ENCODE data around the gene CYB5B. TPM values are rescaled to one million over a fixed set of nuclear protein-coding genes. Genes with fewer than 3 reads are reported as not detected.
"Not testable (repeated sequence)": the region's sequence is repeated elsewhere in the genome, so short reads cannot be mapped to it uniquely, and the experiment has no call there.

Gene CYB5B
- total and polyA plus RNA-seq, 12 donors = 53.8 to 84.2 (median 71.7) TPM

GRCh38 chr16:69438465-69438864 is 14.0 kb downstream of the CYB5B start:
- Histone ChIP-seq H3K27ac (no peak overlapping the region), H3K36me3 (peaks cover 0 to 24% (median 4%) of the 10 kb centered on the region in 9 donors), H3K9me3 (no peaks in the 10 kb centered on the region), H3K27me3 (no peaks in the 10 kb centered on the region), H3K4me1 (peaks cover 0 to 38% (median 23%) of the 10 kb centered on the region in 9 donors), H3K4me3 (no peak overlapping the region)
- TF ChIP-seq, protein P1, sequence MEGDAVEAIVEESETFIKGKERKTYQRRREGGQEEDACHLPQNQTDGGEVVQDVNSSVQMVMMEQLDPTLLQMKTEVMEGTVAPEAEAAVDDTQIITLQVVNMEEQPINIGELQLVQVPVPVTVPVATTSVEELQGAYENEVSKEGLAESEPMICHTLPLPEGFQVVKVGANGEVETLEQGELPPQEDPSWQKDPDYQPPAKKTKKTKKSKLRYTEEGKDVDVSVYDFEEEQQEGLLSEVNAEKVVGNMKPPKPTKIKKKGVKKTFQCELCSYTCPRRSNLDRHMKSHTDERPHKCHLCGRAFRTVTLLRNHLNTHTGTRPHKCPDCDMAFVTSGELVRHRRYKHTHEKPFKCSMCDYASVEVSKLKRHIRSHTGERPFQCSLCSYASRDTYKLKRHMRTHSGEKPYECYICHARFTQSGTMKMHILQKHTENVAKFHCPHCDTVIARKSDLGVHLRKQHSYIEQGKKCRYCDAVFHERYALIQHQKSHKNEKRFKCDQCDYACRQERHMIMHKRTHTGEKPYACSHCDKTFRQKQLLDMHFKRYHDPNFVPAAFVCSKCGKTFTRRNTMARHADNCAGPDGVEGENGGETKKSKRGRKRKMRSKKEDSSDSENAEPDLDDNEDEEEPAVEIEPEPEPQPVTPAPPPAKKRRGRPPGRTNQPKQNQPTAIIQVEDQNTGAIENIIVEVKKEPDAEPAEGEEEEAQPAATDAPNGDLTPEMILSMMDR (IDR thresholded peaks at IDR 0.05) = no peak
- intact Hi-C loops (cut with DNase I) = no loop called here
- DNase-seq (no peak), ATAC-seq (no peak)
- 89 to 94% methylated on average over 3 of the region's 3 CpGs for WGBS, 2 donors

GRCh38 chr16:69440250-69440649 is 15.8 kb downstream of the CYB5B start:
- peaks cover 0 to 55% (median 40%) of the 10 kb centered on the region in 9 donors for H3K4me1 ChIP-seq
- DNase-seq (no peak), ATAC-seq (no peak)
- H3K9me3 ChIP-seq = no peaks in the 10 kb centered on the region
- TF ChIP-seq, protein P1 (IDR thresholded peaks at IDR 0.05) = no peak
- peaks cover 0 to 17% (median 0%) of the 10 kb centered on the region in 9 donors for H3K36me3 ChIP-seq
- H3K27me3 ChIP-seq = no peaks in the 10 kb centered on the region
- no peak overlapping the region for H3K4me3 ChIP-seq
- whole genome bisulfite sequencing, 2 donors = 38 to 80% methylated on average over 1 of the region's 1 CpG
- intact Hi-C loops (cut with DNase I) = no loop called here
- H3K27ac ChIP-seq = no peak overlapping the region

- H3K9me3 ChIP-seq; H3K27ac ChIP-seq; ATAC-seq; H3K4me3 ChIP-seq; H3K27me3 ChIP-seq; intact Hi-C loops (cut with DNase I); DNase-seq: not testable (repeated sequence)
- peaks cover 0 to 58% (median 44%) of the 10 kb centered on the region in 9 donors for H3K4me1 ChIP-seq
- H3K36me3 ChIP-seq = peaks cover 0 to 11% (median 0%) of the 10 kb centered on the region in 9 donors
- WGBS, 2 donors = 97 to 99% methylated on average over 7 of the region's 7 CpGs
These were observed 16.6 kb downstream of the CYB5B start for GRCh38 chr16:69441030-69441429.

GRCh38 chr16:69443927-69444631 is 19.7 kb downstream of the CYB5B start:
- Histone ChIP-seq H3K4me3 (peak overlapping the region in 8 of 10 donors; percentile 18 to 42 (median 34)), H3K27ac (peak overlapping the region; percentile 57 to 95 (median 83)), H3K4me1 (peaks cover 4 to 62% (median 40%) of the 10 kb centered on the region in 9 donors), H3K36me3 (peaks cover 0 to 32% (median 4%) of the 10 kb centered on the region in 9 donors), H3K9me3 (no peaks in the 10 kb centered on the region), H3K27me3 (no peaks in the 10 kb centered on the region)
- ATAC-seq (peak; percentile 59 to 86 (median 65)), DNase-seq (no peak)
- intact Hi-C loops (cut with DNase I) = no loop called here
- 38 to 52% methylated on average over 12 of the region's 12 CpGs for WGBS, 2 donors
- TF ChIP-seq, protein P1 (IDR thresholded peaks at IDR 0.05) = no peak

Measured in heart right ventricle (tissue), 16 donors.